Omental fat pad (tissue), 4 donors: ENCODE measurements around the gene FBXO46. TPM values are rescaled to one million over a fixed set of nuclear protein-coding genes. Genes with fewer than 3 reads are reported as not detected.
A peak's percentile ranks its signal among the peaks of the same experiment; 100 is the strongest.
"Not testable (repeated sequence)": the region's sequence is repeated elsewhere in the genome, so short reads cannot be mapped to it uniquely, and the experiment has no call there.

ENCODE experiments used
- ATAC-seq: fragments of 150-250 bp; one replicate; pipeline ENCODE4 v1.9.1; 2016; ENCODE audit warnings: mild to moderate bottlenecking, moderate library complexity; ENCODE audit not compliant: low FRiP score
- DNase-seq: peaks from one replicate; pipeline ENCODE4 v3.0.0-alpha.2; 2019; ENCODE audit warnings: low spot score
- CTCF ChIP-seq, 3 donors: fragments of 450-650 bp; IDR thresholded peaks; one replicate each; pipeline ENCODE4 v1.5.1; 2016 to 2017; ENCODE audit warnings: antibody characterized with exemption in 3 of 3, mild to moderate bottlenecking in 3 of 3, moderate library complexity in 2 of 3
- total RNA-seq, 4 donors: library from RNA; depleted of rRNA; stranded (reverse); fragments of >200 nt; gene quantifications; one replicate each; pipeline ENCODE4 v1.1.0, GENCODE V29; 2016

Gene FBXO46
- total RNA-seq, 4 donors from 2014 or later: 5.8 to 7.6 (median 6.7) TPM

GRCh38 chr19:45692187-45693105, 38.2 kb downstream of the FBXO46 start, which contains the start of gene QPCTL:
Gene QPCTL, plus strand, starts transcription at chr19:45692666. Its CDS starts 38 bp downstream, at chr19:45692704.
- TF ChIP-seq CTCF (IDR thresholded peaks at IDR 0.05): no peak
- DNase-seq: peak; percentile 81
- peak; percentile 96 for ATAC-seq

GRCh38 chr19:45691516-45692186, 39.0 kb downstream of the FBXO46 start, which contains the start of gene SNRPD2:
Gene SNRPD2, minus strand, starts transcription at chr19:45691953. Its CDS starts 65 bp downstream, at chr19:45691888.
- no peak for TF ChIP-seq CTCF (IDR thresholded peaks at IDR 0.05)
- ATAC-seq: peak; percentile 85
- peak; percentile 83 for DNase-seq

GRCh38 chr19:45687599-45687998, 43.1 kb downstream of the FBXO46 start:
- ATAC-seq (no peak), DNase-seq (no peak)
- TF ChIP-seq CTCF (IDR thresholded peaks at IDR 0.05): no peak

- DNase-seq, ATAC-seq: not testable (repeated sequence)
These were observed 45.7 kb downstream of the FBXO46 start for GRCh38 chr19:45685045-45685444.

GRCh38 chr19:45682908-45683307, 47.8 kb downstream of the FBXO46 start:
- DNase-seq (no peak), ATAC-seq (no peak)
- TF ChIP-seq CTCF (IDR thresholded peaks at IDR 0.05): no peak

- no peak for TF ChIP-seq CTCF (IDR thresholded peaks at IDR 0.05)
- DNase-seq (no peak), ATAC-seq (no peak)
These were observed 48.6 kb downstream of the FBXO46 start for GRCh38 chr19:45682117-45682516.

- DNase-seq (peak; percentile 70), ATAC-seq (peak; percentile 86)
- TF ChIP-seq CTCF (IDR thresholded peaks at IDR 0.05): peak in 2 of 3 donors; percentile 45 to 96
These were observed 49.2 kb downstream of the FBXO46 start for GRCh38 chr19:45681391-45682015.
